ENCODE data around the gene SPAG5.

Gene SPAG5

GRCh38 chr17:28620010-28620409 is 21.2 kb upstream of the SPAG5 start:
- no peak for TF ChIP-seq ZFX (IDR thresholded peaks at IDR 0.05; ENCODE audit: borderline replicate concordance)
- TF ChIP-seq CTCF (IDR thresholded peaks at IDR 0.05) = no peak
- H3K27ac ChIP-seq = no peak overlapping the region

GRCh38 chr17:28618464-28618863 is 19.6 kb upstream of the SPAG5 start:
- H3K27ac ChIP-seq = no peak overlapping the region
- TF ChIP-seq CTCF (IDR thresholded peaks at IDR 0.05) (no peak), ZFX (IDR thresholded peaks at IDR 0.05; ENCODE audit: borderline replicate concordance) (no peak)

- H3K27ac ChIP-seq = no peak overlapping the region
- TF ChIP-seq ZFX (IDR thresholded peaks at IDR 0.05; ENCODE audit: borderline replicate concordance) (no peak), CTCF (IDR thresholded peaks at IDR 0.05) (no peak)
Observed at GRCh38 chr17:28616281-28616680, 17.5 kb upstream of the SPAG5 start.

- no peak overlapping the region for H3K27ac ChIP-seq
- TF ChIP-seq CTCF (IDR thresholded peaks at IDR 0.05) (no peak), ZFX (IDR thresholded peaks at IDR 0.05; ENCODE audit: borderline replicate concordance) (no peak)
Observed at GRCh38 chr17:28615260-28615940, 16.6 kb upstream of the SPAG5 start.

- H3K27ac ChIP-seq = no peak within 1 kb of the TSS
- TF ChIP-seq ZFX (IDR thresholded peaks at IDR 0.05; ENCODE audit: borderline replicate concordance) (no peak), CTCF (IDR thresholded peaks at IDR 0.05) (no peak)
Observed at GRCh38 chr17:28613931-28614381, 15.1 kb upstream of the SPAG5 start, which contains the start of gene RSKR. TSS of gene RSKR (minus strand) at chr17:28614185. CDS start at chr17:28614161, 24 bp downstream.

- H3K27ac ChIP-seq = no peak overlapping the region
- TF ChIP-seq CTCF (IDR thresholded peaks at IDR 0.05) (peak; percentile 79), ZFX (IDR thresholded peaks at IDR 0.05; ENCODE audit: borderline replicate concordance) (no peak)
Observed at GRCh38 chr17:28612936-28613872, 14.4 kb upstream of the SPAG5 start.
